Gastrocnemius medialis (tissue), 4 donors: ENCODE measurements around the gene MAGIX. TPM values are rescaled to one million over a fixed set of nuclear protein-coding genes. Genes with fewer than 3 reads are reported as not detected.

ENCODE experiments used
- ATAC-seq, 2 donors: fragments of 150-250 bp; one replicate each; pipeline ENCODE4 v1.9.1; 2016
- DNase-seq, 2 donors: peaks; one replicate each; pipeline ENCODE4 v3.0.0-alpha.2; 2019
- H3K27ac ChIP-seq, 4 donors: fragments of 200-600 bp; sonication (generic); 1 replicate in 1 of 4; 2 replicates in 3 of 4; pipeline ENCODE4 v1.5.1; 2016 to 2018; ENCODE audit warnings: mild to moderate bottlenecking in 2 of 4, moderate library complexity in 1 of 4
- H3K27me3 ChIP-seq, 3 donors: fragments of 200-600 bp; sonication (generic) in 2 of 3; 1 replicate in 1 of 3; 2 replicates in 2 of 3; pipeline versions ENCODE4 v1.5.1 to v1.6.0; 2016 to 2019; ENCODE audit warnings: mild to moderate bottlenecking in 1 of 3, moderate library complexity in 1 of 3
- H3K36me3 ChIP-seq, 2 donors: fragments of 200-600 bp; sonication (generic) in 1 of 2; one replicate each; pipeline ENCODE4 v1.5.1; 2017 to 2018
- H3K4me1 ChIP-seq, 2 donors: fragments of 200-600 bp; sonication (generic) in 1 of 2; one replicate each; pipeline ENCODE4 v1.5.1; 2016 to 2017; ENCODE audit warnings: mild to moderate bottlenecking in 2 of 2
- H3K4me3 ChIP-seq, 4 donors: fragments of 200-600 bp; sonication (generic) in 3 of 4; 1 replicate in 1 of 4; 2 replicates in 3 of 4; pipeline ENCODE4 v1.5.1; 2016 to 2019; ENCODE audit warnings: mild to moderate bottlenecking in 2 of 4
- H3K9me3 ChIP-seq, 3 donors: fragments of 200-600 bp; sonication (generic) in 2 of 3; 1 replicate in 1 of 3; 2 replicates in 2 of 3; pipeline ENCODE4 v1.5.1; 2016 to 2019
- CTCF ChIP-seq, 5 experiments: fragments of 450-650 bp in 3 of 5; fragments of 200-600 bp in 2 of 5; sonication (generic) in 2 of 5; IDR thresholded peaks in 4 of 5; conservative IDR thresholded peaks in 1 of 5; 1 replicate in 4 of 5; 2 replicates in 1 of 5; pipeline ENCODE4 v1.5.1; 2016 to 2019; ENCODE audit warnings: antibody characterized with exemption in 5 of 5, mild to moderate bottlenecking in 3 of 5, moderate library complexity in 3 of 5
- POLR2A ChIP-seq, 2 donors: fragments of 450-650 bp; IDR thresholded peaks; one replicate each; pipeline ENCODE4 v1.6.1; 2017; ENCODE audit warnings: antibody characterized with exemption in 2 of 2, mild to moderate bottlenecking in 2 of 2, moderate library complexity in 2 of 2
- in situ Hi-C, 4 donors: fragments of 200-750 bp; cut with MboI; loops; one replicate each; pipeline versions ENCODE4 v1.15.0 to v1.8.0; 2017; ENCODE audit warnings: low sequenced_read_pairs in 4 of 4
- intact Hi-C: fragments of 100-400 bp; cut with DNase I; formaldehyde crosslinking; loops from one replicate; pipeline ENCODE4 v1.15.1; 2023; ENCODE audit warnings: low total_unique reads
- total RNA-seq, 4 donors: library from RNA; depleted of rRNA; stranded (reverse); fragments of >200 nt; gene quantifications; one replicate each; pipeline versions ENCODE4 v1.1.0 to v1.2.3, GENCODE V29; 2016

Gene MAGIX
- total RNA-seq, 4 donors from 2014 or later, result 2.7 to 7.3 (median 5.3) TPM

DNA sequence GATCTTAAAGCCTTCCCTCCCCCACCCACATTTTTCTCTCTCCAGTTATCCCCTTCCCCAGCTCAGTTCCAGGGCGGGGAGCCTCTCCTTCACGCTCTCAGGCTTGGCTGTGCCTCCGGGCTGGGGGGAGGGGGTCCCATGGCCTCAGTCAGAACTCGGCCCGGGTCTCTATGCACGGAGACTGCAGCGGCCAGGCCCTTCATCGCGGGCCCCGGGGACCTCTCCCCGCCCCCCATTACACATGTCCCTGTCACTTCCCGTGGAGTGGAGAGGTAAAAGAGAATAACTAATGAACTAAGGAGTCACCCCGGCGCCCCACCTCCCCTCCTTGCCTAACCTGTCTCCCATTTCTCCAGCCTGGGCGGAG is 24.5 kb downstream of the MAGIX start:
- no peaks in the 10 kb centered on the region for H3K27me3 ChIP-seq
- intact Hi-C loops, result loop anchor here (5.0 kb wide), 1 partner anchor 385 kb away; the partner anchor contains the start of gene HDAC6
- ATAC-seq (no peak), DNase-seq (no peak)
- H3K4me3 ChIP-seq, result no peak overlapping the region
- TF ChIP-seq POLR2A (IDR thresholded peaks at IDR 0.05) (no peak), CTCF (IDR thresholded peaks at IDR 0.05 in 4 of 5, conservative IDR thresholded peaks at IDR 0.05 in 1 of 5) (no peak)
- H3K27ac ChIP-seq, result peak overlapping the region; percentile 83 to 93 (median 92)
- no peaks in the 10 kb centered on the region for H3K9me3 ChIP-seq
- peaks cover 8 to 12% of the 10 kb centered on the region in 2 donors for H3K4me1 ChIP-seq
- in situ Hi-C loops, result no loop called here
- peaks cover 0 to 10% of the 10 kb centered on the region in 2 donors for H3K36me3 ChIP-seq

GRCh38 chrX:49187526-49187925 is 25.0 kb downstream of the MAGIX start:
- DNase-seq (no peak), ATAC-seq (no peak)
- no peaks in the 10 kb centered on the region for H3K27me3 ChIP-seq
- H3K4me1 ChIP-seq, result peaks cover 8 to 12% of the 10 kb centered on the region in 2 donors
- H3K4me3 ChIP-seq, result no peak overlapping the region
- in situ Hi-C loops (no loop called here), intact Hi-C loops (loop anchor here (5.0 kb wide), 1 partner anchor 385 kb away; the partner anchor contains the start of gene HDAC6)
- TF ChIP-seq CTCF (IDR thresholded peaks at IDR 0.05 in 4 of 5, conservative IDR thresholded peaks at IDR 0.05 in 1 of 5) (no peak), POLR2A (IDR thresholded peaks at IDR 0.05) (no peak)
- peak overlapping the region; percentile 83 to 93 (median 92) for H3K27ac ChIP-seq
- H3K36me3 ChIP-seq, result peaks cover 0 to 10% of the 10 kb centered on the region in 2 donors
- H3K9me3 ChIP-seq, result no peaks in the 10 kb centered on the region

GRCh38 chrX:49188468-49189076 is 26.0 kb downstream of the MAGIX start:
- Histone ChIP-seq H3K36me3 (no peaks in the 10 kb centered on the region), H3K9me3 (no peaks in the 10 kb centered on the region), H3K4me1 (peaks cover 8 to 12% of the 10 kb centered on the region in 2 donors), H3K4me3 (no peak overlapping the region), H3K27me3 (no peaks in the 10 kb centered on the region), H3K27ac (peak overlapping the region in 2 of 4 donors; percentile 89 to 91)
- intact Hi-C loops, result loop anchor here (5.0 kb wide), 1 partner anchor 386 kb away; the partner anchor contains the start of gene HDAC6
- TF ChIP-seq CTCF (IDR thresholded peaks at IDR 0.05 in 4 of 5, conservative IDR thresholded peaks at IDR 0.05 in 1 of 5), result no peak
- no peak for TF ChIP-seq POLR2A (IDR thresholded peaks at IDR 0.05)
- no peak for ATAC-seq
- DNase-seq, result no peak
- in situ Hi-C loops, result no loop called here

DNA sequence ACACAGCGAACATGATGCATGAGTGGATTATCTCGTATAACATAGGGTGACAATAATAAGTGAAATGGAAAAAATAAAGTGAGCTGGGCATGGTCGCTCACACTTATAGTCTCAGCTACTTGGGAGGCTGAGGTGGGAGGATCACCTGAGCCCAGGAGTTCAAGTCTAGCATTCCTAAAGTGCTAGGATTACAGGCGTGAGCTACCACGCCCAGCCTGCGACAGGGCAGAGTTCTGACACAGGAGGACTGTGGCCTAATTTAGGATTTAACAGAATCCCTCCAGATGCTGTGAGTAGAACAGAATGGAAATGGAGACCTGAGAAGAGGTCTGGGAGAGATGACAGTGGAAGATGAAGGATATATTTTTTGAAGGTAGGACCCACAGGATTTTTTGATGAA is 27.0 kb downstream of the MAGIX start:
- H3K4me3 ChIP-seq, result no peak overlapping the region
- H3K9me3 ChIP-seq, result no peaks in the 10 kb centered on the region
- peak overlapping the region; percentile 79 to 91 (median 88) for H3K27ac ChIP-seq
- no peaks in the 10 kb centered on the region for H3K27me3 ChIP-seq
- H3K4me1 ChIP-seq, result peaks cover 4 to 7% of the 10 kb centered on the region in 2 donors
- in situ Hi-C loops, result no loop called here
- H3K36me3 ChIP-seq, result no peaks in the 10 kb centered on the region
- intact Hi-C loops, result loop anchor here (5.0 kb wide), 1 partner anchor 387 kb away; the partner anchor contains the start of gene HDAC6
- DNase-seq (no peak), ATAC-seq (no peak)
- TF ChIP-seq POLR2A (IDR thresholded peaks at IDR 0.05) (no peak), CTCF (IDR thresholded peaks at IDR 0.05 in 4 of 5, conservative IDR thresholded peaks at IDR 0.05 in 1 of 5) (no peak)
